GM21447 (cell line): ENCODE data around the gene ZMYND11.
"Not testable (repeated sequence)": the region's sequence is repeated elsewhere in the genome, so short reads cannot be mapped to it uniquely, and the experiment has no call there.

Experiments
- ATAC-seq: cut with Tn5 transposase; IDR thresholded peaks from one replicate; pipeline ENCODE4 v1.9.1; 2021; ENCODE audit not compliant: unreplicated experiment

Gene ZMYND11

GRCh38 chr10:132946-133898 lies 2.0 kb upstream of the ZMYND11 start:
- ATAC-seq = no peak

DNA sequence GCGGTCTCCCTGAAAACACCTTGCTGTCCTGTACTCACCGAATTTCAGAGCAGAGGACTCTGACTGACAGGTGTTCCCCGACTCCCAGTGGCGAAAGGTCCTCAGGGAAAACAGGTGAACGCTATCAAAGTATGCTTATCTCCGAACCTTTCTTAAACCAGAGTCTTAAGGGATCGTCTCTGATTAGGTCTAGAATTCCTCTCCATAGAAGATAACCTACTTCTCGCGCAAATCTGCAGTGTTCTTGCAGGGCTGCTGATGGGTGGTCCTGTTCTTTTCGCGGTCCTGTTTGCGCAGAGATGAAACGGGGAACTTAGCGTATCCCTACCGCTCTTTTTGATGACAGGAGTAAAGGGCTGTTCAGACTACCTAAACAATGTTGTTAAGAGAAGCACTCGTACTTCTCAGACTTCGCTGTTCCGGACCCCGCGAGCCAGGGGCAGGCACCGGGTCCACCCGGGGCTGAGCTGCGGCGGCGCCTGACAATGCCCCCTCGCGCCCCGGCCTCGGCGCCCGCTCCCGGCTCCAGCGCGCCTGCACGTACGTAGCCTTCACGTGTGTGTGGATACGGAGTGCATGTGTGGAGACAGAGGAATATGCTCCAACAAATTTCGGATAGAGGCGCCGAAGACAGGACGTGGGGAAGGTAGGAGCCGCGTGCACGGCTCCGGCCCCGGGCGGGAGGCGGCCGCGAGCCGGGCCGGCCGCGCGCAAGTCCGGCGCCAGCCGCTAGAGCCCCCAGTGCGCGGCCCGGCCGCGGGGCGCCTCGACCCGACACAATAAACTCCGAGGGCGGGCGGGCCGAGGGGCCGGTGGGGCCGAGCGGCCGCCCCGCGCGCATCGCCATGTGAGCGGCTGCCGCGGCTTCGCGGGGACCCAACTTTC lies 766 bp upstream of the ZMYND11 start:
- ATAC-seq = peak; percentile 36

- ATAC-seq = peak; percentile 35
Observed at GRCh38 chr10:135601-136464, 578 bp downstream of the ZMYND11 start.

- ATAC-seq = peak; percentile 21
Observed at GRCh38 chr10:136465-136762, 1.2 kb downstream of the ZMYND11 start.

- ATAC-seq = peak; percentile 25
Observed at GRCh38 chr10:137031-137430, 1.8 kb downstream of the ZMYND11 start.

GRCh38 chr10:137606-138005 lies 2.4 kb downstream of the ZMYND11 start:
- no peak for ATAC-seq

DNA sequence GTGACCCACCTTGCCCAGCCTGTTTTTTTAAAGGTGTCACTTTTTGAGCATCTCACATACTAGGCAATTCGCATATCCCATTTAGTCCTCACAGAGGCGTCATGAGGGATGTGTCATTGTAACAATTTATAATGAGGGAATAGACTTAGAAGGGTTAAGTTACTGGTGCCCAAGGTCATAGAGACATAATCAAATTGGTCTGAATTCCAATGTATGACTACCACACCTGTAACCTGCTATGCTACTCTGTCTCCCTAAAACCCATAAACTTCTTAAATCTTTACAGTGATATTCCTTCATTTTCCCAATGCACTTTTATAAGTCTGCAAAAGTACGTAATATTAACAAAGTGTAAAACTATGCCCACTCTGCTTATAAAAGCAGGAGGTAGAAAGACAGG lies 7.1 kb downstream of the ZMYND11 start:
- no peak for ATAC-seq

- no peak for ATAC-seq
Observed at GRCh38 chr10:152915-153314, 17.7 kb downstream of the ZMYND11 start.

GRCh38 chr10:154348-154747 lies 19.1 kb downstream of the ZMYND11 start:
- ATAC-seq = no peak

DNA sequence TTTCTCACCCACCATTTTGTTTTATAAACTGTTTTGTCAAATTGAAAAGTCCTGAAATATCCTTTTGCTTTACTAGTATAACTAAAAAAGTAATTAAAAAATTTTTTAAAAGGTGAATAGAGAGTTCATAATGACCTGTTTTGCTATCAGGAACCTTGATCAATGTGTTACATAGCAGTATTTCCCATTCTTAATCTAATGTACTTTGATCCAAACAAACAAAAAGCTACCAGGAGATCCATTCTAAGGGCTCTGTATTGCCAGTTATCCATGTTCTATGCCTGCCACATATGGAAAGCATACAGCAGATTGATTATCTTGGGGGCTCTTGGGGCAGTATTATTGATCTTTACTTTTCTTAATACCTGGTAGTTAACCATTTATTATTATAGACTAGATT lies 32.1 kb downstream of the ZMYND11 start:
- ATAC-seq = no peak

- ATAC-seq = no peak
Observed at GRCh38 chr10:173741-174140, 38.5 kb downstream of the ZMYND11 start.

GRCh38 chr10:176677-177076 lies 41.4 kb downstream of the ZMYND11 start:
- no peak for ATAC-seq

- no peak for ATAC-seq
Observed at GRCh38 chr10:178208-178607, 43.0 kb downstream of the ZMYND11 start.

GRCh38 chr10:178723-179122 lies 43.5 kb downstream of the ZMYND11 start:
- ATAC-seq = no peak

- ATAC-seq = no peak
Observed at GRCh38 chr10:182441-183201, 47.4 kb downstream of the ZMYND11 start.

DNA sequence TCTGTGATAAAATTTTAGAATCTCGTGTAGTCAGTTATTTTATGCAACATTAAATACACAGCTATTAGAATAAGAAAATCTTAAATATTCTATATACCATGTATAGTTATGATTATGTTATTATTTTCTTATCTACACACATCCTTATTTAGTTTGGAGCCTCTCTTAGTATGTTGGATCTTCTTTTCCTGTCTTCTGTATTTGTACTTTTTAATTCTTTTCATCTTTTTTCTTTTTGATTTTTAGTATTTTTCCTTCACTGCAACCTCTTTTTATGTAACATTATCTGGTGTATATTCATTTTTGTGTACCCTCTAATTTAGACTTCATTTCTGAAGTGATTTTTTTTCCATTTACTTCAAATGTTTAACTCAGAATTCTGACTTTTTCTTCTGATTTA lies 48.9 kb downstream of the ZMYND11 start:
- no peak for ATAC-seq

GRCh38 chr10:184911-185310 lies 49.7 kb downstream of the ZMYND11 start:
- no peak for ATAC-seq

GRCh38 chr10:185571-185970 lies 50.3 kb downstream of the ZMYND11 start:
- ATAC-seq = not testable (repeated sequence)

GRCh38 chr10:186911-187310 lies 51.7 kb downstream of the ZMYND11 start:
- no peak for ATAC-seq

- ATAC-seq = no peak
Observed at GRCh38 chr10:188546-188945, 53.3 kb downstream of the ZMYND11 start.
